Stimulated activated naive CD8-positive, alpha-beta T cell treated with anti-CD3 and anti-CD28 coated beads, Interleukin-15, Interleukin-2, amounts not matched to agents 100 ng/mL and 50 ng/mL, for 24 hours (primary cell): ENCODE results near the gene HEPACAM.

Experiments
- H3K27ac Mint-ChIP-seq: one replicate; pipeline ENCODE4 v1.8.0; 2021; ENCODE audit warnings: mild to moderate bottlenecking, mixed read lengths
- H3K27me3 Mint-ChIP-seq: one replicate; pipeline ENCODE4 v1.8.0; 2021; ENCODE audit warnings: mixed read lengths
- H3K36me3 Mint-ChIP-seq: one replicate; pipeline ENCODE4 v1.8.0; 2021; ENCODE audit warnings: low read depth, mixed read lengths
- H3K4me1 Mint-ChIP-seq: one replicate; pipeline ENCODE4 v1.8.0; 2021; ENCODE audit warnings: low read depth, mixed read lengths
- H3K4me3 Mint-ChIP-seq: one replicate; pipeline ENCODE4 v1.8.0; 2021; ENCODE audit warnings: mild to moderate bottlenecking, mixed read lengths
- H3K9me3 Mint-ChIP-seq: one replicate; pipeline ENCODE4 v1.8.0; 2021; ENCODE audit warnings: mixed read lengths

Gene HEPACAM

DNA sequence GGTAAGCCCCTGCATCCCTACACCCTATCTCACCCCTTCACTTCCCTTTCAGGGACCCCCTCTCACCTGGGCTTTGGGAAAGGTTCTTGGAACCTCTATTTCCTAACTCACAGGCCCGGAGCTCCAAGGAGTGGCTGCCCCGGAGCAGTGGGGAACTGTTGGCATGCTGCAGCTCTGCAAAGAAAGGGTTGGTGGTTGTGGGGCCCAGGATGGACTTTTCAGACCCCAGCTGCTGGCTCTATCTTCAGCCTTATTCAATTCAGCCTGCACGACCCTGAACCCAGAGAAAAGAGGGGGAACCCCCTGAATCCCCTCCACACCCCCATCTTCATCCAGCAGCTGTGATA, 48.2 kb downstream of the HEPACAM start:
- H3K27me3 Mint-ChIP-seq, result peaks cover 3% of the 10 kb centered on the region
- no peaks in the 10 kb centered on the region for H3K9me3 Mint-ChIP-seq
- no peaks in the 10 kb centered on the region for H3K4me1 Mint-ChIP-seq
- no peaks in the 10 kb centered on the region for H3K36me3 Mint-ChIP-seq
- no peak overlapping the region for H3K27ac Mint-ChIP-seq
- no peak overlapping the region for H3K4me3 Mint-ChIP-seq

DNA sequence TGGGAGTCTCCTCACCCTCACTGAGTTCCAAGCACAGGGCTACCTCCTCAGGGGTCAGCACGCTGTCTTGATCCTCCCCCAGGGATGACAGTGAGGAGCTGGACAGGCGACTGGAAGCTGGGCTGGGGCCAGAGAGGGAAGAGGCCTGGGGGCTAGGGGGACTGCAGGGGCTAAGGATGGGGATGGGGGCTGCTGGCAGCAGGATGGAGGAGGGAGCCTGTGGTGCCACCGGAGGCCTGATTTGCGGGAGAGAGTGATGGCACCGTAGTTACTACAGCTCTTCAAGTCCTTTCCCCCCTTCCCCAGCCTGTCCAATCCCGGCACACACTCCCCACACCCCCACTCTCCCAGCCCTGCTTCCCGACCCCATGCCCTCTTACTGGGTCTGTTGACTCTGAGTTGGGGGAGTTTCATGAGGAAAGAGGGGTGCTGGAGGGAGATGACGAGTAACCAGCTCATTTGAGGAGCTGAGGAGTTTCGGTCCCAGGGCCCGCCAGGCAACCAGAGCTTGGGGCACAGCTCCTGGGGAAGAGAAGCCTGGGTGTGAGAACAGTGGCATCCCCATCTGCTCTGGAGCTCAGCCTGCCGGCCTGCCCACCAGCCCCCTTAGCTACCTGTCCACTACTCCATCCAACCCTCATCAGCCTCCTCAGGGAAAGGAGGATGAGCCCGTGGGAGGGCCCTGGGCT, 48.7 kb downstream of the HEPACAM start:
- H3K36me3 Mint-ChIP-seq, result no peaks in the 10 kb centered on the region
- no peaks in the 10 kb centered on the region for H3K9me3 Mint-ChIP-seq
- no peak overlapping the region for H3K27ac Mint-ChIP-seq
- H3K4me1 Mint-ChIP-seq, result no peaks in the 10 kb centered on the region
- no peak overlapping the region for H3K4me3 Mint-ChIP-seq
- peaks cover 3% of the 10 kb centered on the region for H3K27me3 Mint-ChIP-seq

DNA sequence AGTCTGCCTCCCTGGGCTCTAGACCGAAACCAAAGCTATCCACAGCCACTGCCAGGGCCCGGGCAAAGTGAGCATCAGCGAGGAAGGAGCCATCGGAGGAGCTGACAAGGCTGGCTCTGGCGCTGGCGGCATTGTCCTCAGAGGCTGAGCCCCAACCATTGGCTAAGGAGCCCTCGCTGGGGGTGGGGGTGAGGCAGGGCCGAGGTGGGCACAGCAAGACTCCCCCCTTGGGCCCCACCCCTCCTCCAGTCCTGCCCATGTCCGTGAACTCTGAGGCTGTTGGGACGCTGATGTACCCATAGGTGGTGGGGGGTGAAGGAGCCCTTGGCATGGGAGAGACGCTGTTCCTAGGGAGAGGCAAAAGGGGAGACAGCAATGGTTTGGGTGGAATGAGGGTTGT, 49.4 kb downstream of the HEPACAM start:
- Mint-ChIP-seq H3K4me1 (no peaks in the 10 kb centered on the region), H3K36me3 (no peaks in the 10 kb centered on the region), H3K27me3 (peaks cover 3% of the 10 kb centered on the region), H3K27ac (no peak overlapping the region), H3K4me3 (no peak overlapping the region), H3K9me3 (no peaks in the 10 kb centered on the region)

DNA sequence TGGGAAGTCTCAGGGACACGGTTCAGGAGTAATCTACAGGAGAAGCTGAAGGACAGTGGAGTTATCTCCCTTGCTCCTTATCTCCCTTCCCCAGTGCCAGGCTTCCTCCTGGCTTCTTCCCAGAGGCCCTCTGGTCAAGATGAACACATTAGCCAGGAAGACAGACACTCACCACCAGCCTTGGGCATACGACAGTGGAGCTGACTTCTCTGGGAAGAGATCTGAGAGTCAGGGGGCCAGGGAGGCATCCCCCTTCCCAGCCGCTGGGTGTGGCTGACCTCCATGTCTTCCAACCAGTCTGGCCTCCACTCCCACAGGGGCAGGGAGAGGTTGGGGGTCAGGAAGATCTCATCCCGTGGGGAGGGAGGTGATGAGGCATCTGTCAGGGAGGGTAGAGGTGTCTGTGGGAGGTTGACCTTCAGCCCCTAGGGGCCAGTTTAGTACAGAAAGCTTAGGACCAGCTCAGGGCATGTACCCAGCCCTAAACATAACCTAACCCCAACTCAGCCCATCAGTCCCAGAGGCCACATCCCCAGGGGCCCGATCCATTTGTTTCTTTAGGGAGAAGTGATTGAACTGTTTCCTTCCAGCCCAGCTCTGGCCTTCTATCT, 50.9 kb downstream of the HEPACAM start:
- Mint-ChIP-seq H3K4me1 (no peaks in the 10 kb centered on the region), H3K36me3 (no peaks in the 10 kb centered on the region), H3K27me3 (peaks cover 3% of the 10 kb centered on the region), H3K4me3 (no peak overlapping the region), H3K9me3 (no peaks in the 10 kb centered on the region), H3K27ac (no peak overlapping the region)

DNA sequence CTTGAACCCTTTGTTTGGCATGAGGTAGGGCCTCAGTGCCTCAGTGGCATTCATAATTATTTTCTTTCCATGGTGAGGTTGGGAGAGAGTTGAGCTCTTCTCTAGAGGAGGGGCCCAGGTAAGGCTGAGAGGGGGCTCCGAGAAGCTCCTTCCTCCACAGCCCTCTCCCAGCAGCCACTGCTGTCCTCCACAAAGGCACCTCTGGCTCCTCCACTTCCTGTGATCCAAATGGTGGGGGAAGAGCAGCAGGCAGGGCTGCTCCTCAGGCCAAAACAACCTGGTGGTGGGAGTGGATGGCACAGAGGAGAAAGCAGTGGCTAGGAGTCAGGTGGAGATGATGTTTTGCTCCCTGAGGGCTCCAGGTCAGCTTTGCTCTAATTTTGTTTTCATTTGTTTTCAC, 51.5 kb downstream of the HEPACAM start:
- H3K27ac Mint-ChIP-seq, result no peak overlapping the region
- H3K4me3 Mint-ChIP-seq, result no peak overlapping the region
- H3K4me1 Mint-ChIP-seq, result no peaks in the 10 kb centered on the region
- H3K36me3 Mint-ChIP-seq, result no peaks in the 10 kb centered on the region
- no peaks in the 10 kb centered on the region for H3K9me3 Mint-ChIP-seq
- peaks cover 3% of the 10 kb centered on the region for H3K27me3 Mint-ChIP-seq

DNA sequence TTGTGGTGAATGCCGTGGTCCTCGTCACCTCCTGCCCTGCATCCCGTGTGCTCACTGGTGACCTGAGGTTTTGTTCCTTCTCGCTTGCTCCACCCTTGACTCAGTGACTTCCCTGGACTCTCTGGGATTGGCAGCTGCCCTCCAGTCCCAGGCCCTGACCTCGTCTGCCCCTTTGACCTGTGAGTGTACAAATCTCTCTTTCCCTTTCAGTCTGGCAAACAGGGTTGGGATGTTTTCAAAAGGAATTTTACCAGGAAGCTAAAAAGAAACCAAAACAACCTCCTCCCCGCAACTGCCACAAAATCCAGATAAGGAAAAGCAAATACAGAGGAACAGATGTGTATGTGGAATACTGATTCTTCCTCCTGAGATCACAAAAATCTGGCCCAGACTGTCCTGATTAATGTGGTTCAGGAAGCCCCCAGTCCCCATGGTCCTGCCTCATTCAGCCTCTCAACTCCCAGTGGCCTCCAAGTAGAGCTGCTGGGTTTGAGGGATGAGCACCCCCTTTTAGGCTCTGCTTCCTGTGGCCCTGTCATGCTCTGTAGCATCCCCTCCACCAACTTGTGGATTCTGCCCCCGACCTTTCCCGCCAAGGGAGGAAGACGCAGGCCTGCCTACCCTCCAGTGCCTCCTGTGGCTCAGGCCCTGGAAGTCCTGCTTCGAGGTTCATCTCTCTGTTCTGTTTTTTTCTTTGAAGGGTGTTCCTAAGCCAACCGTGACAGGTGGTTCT, 53.3 kb downstream of the HEPACAM start:
- Mint-ChIP-seq H3K4me3 (no peak overlapping the region), H3K9me3 (no peaks in the 10 kb centered on the region), H3K27ac (no peak overlapping the region), H3K36me3 (no peaks in the 10 kb centered on the region), H3K27me3 (no peaks in the 10 kb centered on the region), H3K4me1 (peaks cover 4% of the 10 kb centered on the region)

DNA sequence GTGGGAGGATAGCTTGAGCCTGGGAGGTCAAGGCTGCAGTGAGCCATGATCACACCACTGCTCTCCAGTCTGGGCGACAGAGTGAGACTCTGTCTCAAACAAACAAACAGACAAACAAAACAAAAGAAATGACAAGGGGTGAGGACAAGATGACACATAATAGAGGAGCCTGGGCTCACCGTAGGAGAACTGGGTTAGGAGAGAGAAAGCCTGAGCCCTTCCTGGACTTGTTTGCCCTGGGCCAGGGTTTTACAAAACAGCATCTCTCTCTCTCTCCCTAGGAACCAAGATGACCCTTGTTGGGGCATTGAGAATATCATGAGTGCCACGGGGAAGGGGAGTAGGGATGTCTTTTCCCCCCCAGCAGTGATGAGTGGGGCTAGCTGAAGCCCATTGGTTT, 54.9 kb downstream of the HEPACAM start:
- Mint-ChIP-seq H3K4me1 (peaks cover 13% of the 10 kb centered on the region), H3K27me3 (no peaks in the 10 kb centered on the region), H3K4me3 (no peak overlapping the region)

DNA sequence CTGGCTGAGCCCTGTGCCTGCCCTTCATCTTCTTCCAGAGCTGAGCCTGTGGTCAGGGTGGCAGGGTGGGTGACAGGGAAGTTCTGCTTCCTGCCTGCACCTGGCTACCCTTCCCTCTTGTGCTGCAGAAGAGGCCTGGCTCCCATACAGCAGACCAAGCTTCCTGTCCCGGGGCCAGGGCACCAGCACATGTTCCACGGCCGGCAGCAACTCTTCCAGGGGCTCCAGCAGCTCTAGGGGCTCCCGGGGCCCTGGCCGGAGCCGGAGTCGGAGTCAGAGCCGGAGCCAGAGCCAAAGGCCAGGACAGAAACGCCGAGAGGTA, 55.6 kb downstream of the HEPACAM start:
- Mint-ChIP-seq H3K9me3 (no peaks in the 10 kb centered on the region), H3K4me3 (no peak overlapping the region), H3K27ac (no peak overlapping the region), H3K36me3 (no peaks in the 10 kb centered on the region), H3K27me3 (peaks cover 3% of the 10 kb centered on the region), H3K4me1 (peaks cover 13% of the 10 kb centered on the region)

More for the DNA sequence above, 54.9 kb downstream of the HEPACAM start:
- Mint-ChIP-seq H3K36me3 (no peaks in the 10 kb centered on the region), H3K27ac (no peak overlapping the region), H3K9me3 (no peaks in the 10 kb centered on the region)

DNA sequence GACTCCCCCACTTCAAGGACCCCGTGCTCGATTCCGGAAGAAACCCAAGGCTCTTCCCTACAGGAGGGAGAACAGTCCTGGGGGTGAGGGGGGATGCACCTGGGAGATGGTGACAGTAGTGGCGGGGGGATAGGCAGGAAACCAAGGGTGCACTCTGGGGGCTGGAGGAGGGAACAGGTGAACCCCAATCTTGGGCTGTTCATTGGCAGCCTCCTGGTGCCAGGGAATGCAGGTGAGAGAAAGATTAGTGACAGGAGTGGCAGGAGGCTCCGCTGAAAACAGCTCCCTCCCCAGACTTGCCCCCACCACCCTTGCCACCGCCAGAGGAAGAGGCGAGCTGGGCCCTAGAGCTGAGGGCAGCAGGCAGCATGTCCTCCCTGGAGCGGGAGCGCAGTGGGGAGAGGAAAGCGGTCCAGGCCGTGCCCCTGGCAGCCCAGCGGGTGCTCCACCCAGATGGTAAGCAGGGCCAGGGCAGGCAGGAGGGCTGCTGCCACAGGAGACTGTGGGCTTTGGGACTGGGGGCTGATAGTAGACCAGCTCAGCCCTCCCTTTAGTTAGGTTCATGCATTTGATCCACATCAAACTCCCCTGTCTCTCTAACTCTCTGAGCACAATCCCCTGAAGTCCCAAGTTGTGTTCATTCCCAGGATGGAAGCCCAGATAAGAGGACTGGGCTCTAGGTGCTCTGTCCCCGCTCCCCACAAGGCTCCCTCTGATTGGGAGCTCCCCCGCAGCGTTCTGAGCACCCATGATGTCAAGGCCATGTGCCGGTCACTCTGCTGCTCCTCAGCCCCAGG, 56.2 kb downstream of the HEPACAM start:
- peaks cover 13% of the 10 kb centered on the region for H3K4me1 Mint-ChIP-seq
- no peak overlapping the region for H3K27ac Mint-ChIP-seq
- no peaks in the 10 kb centered on the region for H3K36me3 Mint-ChIP-seq
- no peak overlapping the region for H3K4me3 Mint-ChIP-seq
- no peaks in the 10 kb centered on the region for H3K9me3 Mint-ChIP-seq
- H3K27me3 Mint-ChIP-seq, result peaks cover 3% of the 10 kb centered on the region

DNA sequence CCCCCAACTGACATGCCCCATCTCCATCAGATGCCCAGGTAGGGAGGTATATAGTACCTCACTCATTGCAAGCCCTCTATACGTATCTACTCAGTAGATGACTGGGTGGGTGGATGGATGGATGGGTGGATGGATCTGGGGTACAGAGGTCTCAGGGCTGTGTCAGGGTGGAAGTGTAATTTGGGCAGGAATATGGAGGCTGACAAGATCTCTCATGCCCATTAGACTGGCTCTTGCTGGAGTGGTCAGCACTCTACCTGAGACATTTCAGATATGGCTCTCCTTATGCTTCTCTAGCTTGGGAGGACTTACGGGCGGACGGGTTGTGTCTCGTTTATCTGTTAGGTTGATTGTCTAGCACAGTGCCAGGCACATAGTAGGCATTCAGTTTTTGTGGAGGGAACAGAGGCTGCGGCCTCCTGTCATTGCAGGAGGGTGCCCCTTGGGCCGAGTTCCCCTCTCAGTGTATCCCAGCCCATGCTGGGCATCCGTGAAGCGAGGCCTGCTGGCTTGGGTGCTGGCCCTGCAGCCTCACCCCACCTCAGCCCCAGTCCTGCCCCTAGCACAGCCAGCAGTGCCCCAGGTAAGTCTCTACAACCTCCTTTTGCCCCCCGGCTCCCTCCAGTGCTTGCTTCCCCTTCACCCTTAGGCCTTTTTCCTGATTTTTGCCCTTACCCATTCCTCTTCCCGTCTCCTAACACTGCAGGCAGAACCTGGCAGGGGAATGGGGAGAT, 56.9 kb downstream of the HEPACAM start:
- Mint-ChIP-seq H3K9me3 (no peaks in the 10 kb centered on the region), H3K27me3 (peaks cover 7% of the 10 kb centered on the region), H3K36me3 (no peaks in the 10 kb centered on the region), H3K4me1 (peaks cover 13% of the 10 kb centered on the region), H3K4me3 (no peak overlapping the region), H3K27ac (no peak overlapping the region)

DNA sequence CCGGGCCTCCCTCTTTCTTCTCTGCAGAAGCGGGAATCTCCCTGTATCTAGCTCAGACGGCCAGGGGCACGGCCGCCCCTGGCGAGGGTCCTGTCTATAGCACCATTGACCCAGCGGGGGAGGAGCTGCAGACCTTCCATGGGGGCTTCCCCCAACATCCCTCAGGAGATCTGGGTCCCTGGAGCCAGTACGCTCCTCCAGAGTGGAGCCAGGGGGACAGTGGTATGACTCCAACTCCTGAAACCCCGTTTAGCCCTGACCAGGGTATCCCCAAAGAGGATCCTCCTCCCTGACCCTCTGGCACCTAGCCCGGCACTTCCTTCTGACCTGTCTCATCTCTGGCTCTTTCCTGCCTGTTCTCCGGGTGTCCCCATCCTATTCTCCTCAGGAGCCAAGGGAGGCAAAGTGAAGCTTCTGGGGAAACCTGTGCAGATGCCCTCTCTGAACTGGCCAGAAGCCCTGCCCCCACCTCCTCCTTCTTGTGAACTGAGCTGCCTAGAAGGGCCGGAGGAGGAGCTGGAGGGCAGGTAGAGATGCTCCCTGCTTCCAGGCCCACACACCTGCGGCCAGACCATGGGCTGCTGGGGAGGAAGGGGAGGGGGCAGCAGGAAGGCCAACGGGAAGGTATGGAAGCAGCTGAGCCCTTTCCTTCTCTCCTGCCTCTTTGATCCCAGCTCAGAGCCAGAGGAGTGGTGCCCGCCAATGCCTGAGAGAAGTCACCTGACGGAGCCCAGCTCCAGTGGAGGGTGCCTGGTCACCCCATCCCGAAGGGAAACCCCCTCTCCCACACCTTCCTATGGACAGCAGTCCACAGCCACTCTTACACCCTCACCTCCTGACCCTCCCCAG, 57.7 kb downstream of the HEPACAM start:
- Mint-ChIP-seq H3K27ac (no peak overlapping the region), H3K9me3 (no peaks in the 10 kb centered on the region), H3K4me3 (peak overlapping the region; percentile 44), H3K36me3 (no peaks in the 10 kb centered on the region), H3K4me1 (peaks cover 13% of the 10 kb centered on the region), H3K27me3 (peaks cover 15% of the 10 kb centered on the region)

DNA sequence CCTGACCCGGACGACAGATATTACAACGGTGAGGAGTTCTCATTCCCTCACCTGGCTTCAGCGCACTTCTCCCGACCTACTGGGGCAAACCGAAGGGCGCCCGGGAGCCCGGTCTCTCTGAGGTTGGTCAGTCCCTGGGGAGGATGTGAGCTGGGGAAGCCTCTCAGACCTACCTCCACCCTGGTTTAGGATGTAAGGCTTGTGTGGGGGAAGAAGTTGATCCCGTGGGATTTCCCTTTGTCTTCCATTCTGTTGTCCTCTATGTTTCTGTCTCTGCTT, 58.3 kb downstream of the HEPACAM start:
- Mint-ChIP-seq H3K27me3 (peaks cover 21% of the 10 kb centered on the region), H3K9me3 (no peaks in the 10 kb centered on the region), H3K27ac (peak overlapping the region; percentile 82), H3K4me1 (peaks cover 13% of the 10 kb centered on the region), H3K36me3 (no peaks in the 10 kb centered on the region), H3K4me3 (peak overlapping the region; percentile 86)

DNA sequence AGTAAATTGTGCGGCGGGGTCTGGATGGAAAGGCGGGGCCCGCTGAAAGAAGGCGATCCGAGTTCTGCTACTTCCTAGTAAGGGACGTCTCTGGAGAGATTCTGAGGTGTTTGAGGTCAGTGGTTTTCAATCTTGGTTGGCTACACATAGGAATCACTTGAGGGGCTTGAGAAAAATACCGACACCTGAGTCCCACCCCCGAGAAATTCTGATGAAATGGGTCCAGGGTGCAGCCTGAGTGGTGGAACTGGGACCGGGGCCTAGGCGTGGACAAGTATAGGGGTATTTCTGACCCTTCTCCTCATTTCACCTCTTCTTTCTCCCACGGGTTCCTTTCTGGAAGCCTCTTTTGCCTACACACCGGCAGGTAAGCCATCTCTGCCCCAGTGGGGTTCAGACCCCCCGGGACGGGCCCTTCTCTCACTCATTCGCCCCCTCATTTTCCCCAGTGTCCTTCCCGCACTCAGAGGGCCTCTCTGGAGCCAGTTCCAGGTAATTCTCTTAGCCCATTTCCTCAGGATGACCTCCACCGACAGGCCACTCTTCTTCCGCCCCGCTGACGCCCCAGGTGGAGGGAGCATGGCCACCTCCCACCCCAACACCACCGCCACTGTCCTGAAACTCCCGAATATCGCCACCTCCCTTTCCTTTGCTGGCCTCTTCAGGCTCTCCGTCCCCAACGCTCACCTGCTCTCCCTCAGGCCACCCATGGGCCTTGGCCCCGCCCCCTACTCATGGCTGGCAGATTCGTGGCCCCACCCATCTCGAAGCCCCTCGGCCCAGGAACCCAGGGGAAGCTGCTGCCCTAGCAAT, 58.8 kb downstream of the HEPACAM start:
- H3K4me1 Mint-ChIP-seq, result peaks cover 13% of the 10 kb centered on the region
- peak overlapping the region; percentile 86 for H3K4me3 Mint-ChIP-seq
- peaks cover 26% of the 10 kb centered on the region for H3K27me3 Mint-ChIP-seq
- no peaks in the 10 kb centered on the region for H3K9me3 Mint-ChIP-seq
- H3K36me3 Mint-ChIP-seq, result no peaks in the 10 kb centered on the region
- H3K27ac Mint-ChIP-seq, result peak overlapping the region; percentile 82
